Measurements from ENCODE around the gene VWC2L. TPM values are rescaled to one million over a fixed set of nuclear protein-coding genes. Genes with fewer than 3 reads are reported as not detected.

VWC2L gene
- total and polyA plus RNA-seq, 10 of the 15 experiments (the other 5 are each of a cell fraction or from before 2014, with no cell fraction given), result not detected

GRCh38 chr2:214382229-214382628, 28.6 kb upstream of the VWC2L start:
- DNase-seq (ENCODE audit: low read depth, low spot score) (no peak), FAIRE-seq (no peak), ATAC-seq (no peak)
- in situ Hi-C loops (cut with MboI), result no loop called here
- SMC1A ChIA-PET (ENCODE audit: uncharacterized antibody, unreplicated experiment), result interaction anchor here (0.7 kb wide), 1 partner anchor 786 kb away, joined by 3 read pairs; no protein-coding TSS in a partner anchor
- no peaks in the 10 kb centered on the region for H3K36me3 ChIP-seq (ENCODE audit: control insufficient read depth in 2 of 2, insufficient read depth in 2 of 2, low read length in 1 of 2)
- CTCF ChIA-PET, result no interaction called here
- H3K4me2 ChIP-seq (ENCODE audit: control insufficient read depth, insufficient read depth), result no peak overlapping the region
- BruUV-seq (replicated peaks), result no TSS peak
- H3K79me2 ChIP-seq (ENCODE audit: control insufficient read depth, insufficient read depth, low read length), result no peaks in the 10 kb centered on the region
- RAD21 ChIA-PET (ENCODE audit: unreplicated experiment), result no interaction called here
- no peak overlapping the region for H3K27ac ChIP-seq (ENCODE audit: control insufficient read depth, insufficient read depth)
- no peaks in the 10 kb centered on the region for H3K4me1 ChIP-seq (ENCODE audit: control insufficient read depth, insufficient read depth, low read length)
- TF ChIP-seq PRDM15 (CRISPR knock-in tag; IDR thresholded peaks at IDR 0.05) (no peak), CHD1 (IDR thresholded peaks at IDR 0.05; ENCODE audit: low read depth, low read length) (no peak), EED (IDR thresholded peaks at IDR 0.05; ENCODE audit: low read depth) (no peak), ZNF217 (IDR thresholded peaks at IDR 0.05) (no peak), SPI1 (IDR thresholded peaks at IDR 0.05; ENCODE audit: borderline replicate concordance, insufficient read depth, low read depth, low read length) (no peak), SMARCA5 (IDR thresholded peaks at IDR 0.05) (no peak), RFX5 (IDR thresholded peaks at IDR 0.05; ENCODE audit: low read depth, low read length) (no peak), NFIC (IDR thresholded peaks at IDR 0.05; ENCODE audit: low read depth, low read length) (no peak), RUNX3 (IDR thresholded peaks at IDR 0.05; ENCODE audit: low read length) (no peak)
- TF ChIP-seq, protein P1, sequence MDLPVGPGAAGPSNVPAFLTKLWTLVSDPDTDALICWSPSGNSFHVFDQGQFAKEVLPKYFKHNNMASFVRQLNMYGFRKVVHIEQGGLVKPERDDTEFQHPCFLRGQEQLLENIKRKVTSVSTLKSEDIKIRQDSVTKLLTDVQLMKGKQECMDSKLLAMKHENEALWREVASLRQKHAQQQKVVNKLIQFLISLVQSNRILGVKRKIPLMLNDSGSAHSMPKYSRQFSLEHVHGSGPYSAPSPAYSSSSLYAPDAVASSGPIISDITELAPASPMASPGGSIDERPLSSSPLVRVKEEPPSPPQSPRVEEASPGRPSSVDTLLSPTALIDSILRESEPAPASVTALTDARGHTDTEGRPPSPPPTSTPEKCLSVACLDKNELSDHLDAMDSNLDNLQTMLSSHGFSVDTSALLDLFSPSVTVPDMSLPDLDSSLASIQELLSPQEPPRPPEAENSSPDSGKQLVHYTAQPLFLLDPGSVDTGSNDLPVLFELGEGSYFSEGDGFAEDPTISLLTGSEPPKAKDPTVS (IDR thresholded peaks at IDR 0.05; ENCODE audit: low read depth, low read length), result no peak
- TF ChIP-seq, protein P2, sequence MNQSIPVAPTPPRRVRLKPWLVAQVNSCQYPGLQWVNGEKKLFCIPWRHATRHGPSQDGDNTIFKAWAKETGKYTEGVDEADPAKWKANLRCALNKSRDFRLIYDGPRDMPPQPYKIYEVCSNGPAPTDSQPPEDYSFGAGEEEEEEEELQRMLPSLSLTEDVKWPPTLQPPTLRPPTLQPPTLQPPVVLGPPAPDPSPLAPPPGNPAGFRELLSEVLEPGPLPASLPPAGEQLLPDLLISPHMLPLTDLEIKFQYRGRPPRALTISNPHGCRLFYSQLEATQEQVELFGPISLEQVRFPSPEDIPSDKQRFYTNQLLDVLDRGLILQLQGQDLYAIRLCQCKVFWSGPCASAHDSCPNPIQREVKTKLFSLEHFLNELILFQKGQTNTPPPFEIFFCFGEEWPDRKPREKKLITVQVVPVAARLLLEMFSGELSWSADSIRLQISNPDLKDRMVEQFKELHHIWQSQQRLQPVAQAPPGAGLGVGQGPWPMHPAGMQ (IDR thresholded peaks at IDR 0.05; ENCODE audit: borderline replicate concordance), result no peak
- no peak overlapping the region for H3K4me3 ChIP-seq
- no peak overlapping the region for H2AFZ ChIP-seq (ENCODE audit: control insufficient read depth, low read depth, low read length)
- WGBS (ENCODE audit: insufficient coverage, insufficient replicate concordance, low lambda C conversion rate, missing lambda C conversion rate), result 2% methylated on average over 2 of the region's 2 CpGs
- H3K27me3 ChIP-seq (replicated peaks in 1 of 2; ENCODE audit: control insufficient read depth in 2 of 2, insufficient read depth in 2 of 2, low read length in 1 of 2), result no peaks in the 10 kb centered on the region
- intact Hi-C loops (cut with micrococcal nuclease; ENCODE audit: unreplicated experiment), result no loop called here
- H3K9me3 ChIP-seq (replicated peaks; ENCODE audit: control insufficient read depth, insufficient read depth, low read length), result no peaks in the 10 kb centered on the region
- POLR2A ChIA-PET, result no interaction called here
- H3K9ac ChIP-seq (ENCODE audit: control insufficient read depth, insufficient read depth, low read length), result no peak overlapping the region
- H4K20me1 ChIP-seq (ENCODE audit: control insufficient read depth, insufficient read depth), result no peaks in the 10 kb centered on the region
